Measurements from ENCODE around the gene PXT1.
"Not testable (repeated sequence)": the region's sequence is repeated elsewhere in the genome, so short reads cannot be mapped to it uniquely, and the experiment has no call there.

The PXT1 gene

DNA sequence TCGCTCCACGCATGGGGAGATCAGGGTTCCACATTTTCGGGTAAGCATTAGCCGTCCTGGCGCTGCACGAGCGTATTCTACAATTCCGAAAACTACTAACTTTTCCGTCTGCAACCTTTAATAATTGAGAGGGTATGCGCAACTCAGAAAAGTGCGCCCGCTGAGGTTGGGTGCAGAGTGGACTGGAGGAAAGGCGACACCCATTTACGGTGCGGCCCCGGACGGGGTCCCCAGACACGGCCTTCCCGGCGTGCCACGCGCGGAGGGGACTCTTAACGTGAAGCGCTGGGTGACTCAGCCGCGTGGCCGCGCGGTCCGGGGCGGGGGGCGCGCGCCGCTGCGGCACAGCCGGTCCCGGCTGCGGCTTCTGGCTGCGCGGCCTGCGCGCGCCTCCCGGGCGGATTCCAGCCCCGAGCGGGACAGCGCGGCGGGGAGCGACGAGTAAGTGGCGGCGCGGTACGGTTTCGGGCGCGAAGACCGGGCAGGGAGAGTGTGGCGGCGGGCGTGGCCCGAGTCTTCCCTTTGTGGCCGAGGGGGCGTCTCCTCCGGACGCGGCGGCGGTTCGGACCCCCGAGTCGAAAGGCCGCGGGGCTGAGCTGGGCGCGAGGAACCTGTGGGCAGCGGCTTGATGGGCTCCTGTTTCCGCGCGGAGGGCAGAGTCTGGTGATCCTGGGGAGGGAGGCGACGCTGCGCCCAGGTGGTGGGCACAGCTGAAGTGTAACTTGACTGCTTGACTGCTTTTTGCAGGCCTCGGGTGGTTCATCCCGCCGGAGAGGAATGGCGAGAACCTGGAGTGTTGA lies at the start of gene PXT1, which contains the start of gene KCTD20:
Gene PXT1, minus strand, starts transcription at position 184 of the 800 bp plus-strand sequence. CDS start 16,772 bp downstream, outside the sequence.
Gene KCTD20, plus strand, starts transcription at position 330 of the 800 bp plus-strand sequence. CDS start 27,098 bp downstream, outside the sequence.
- peak; percentile 76 for DNase-seq

GRCh38 chr6:36492092-36492491 lies 49.4 kb upstream of the PXT1 start:
- no peak for DNase-seq

DNA sequence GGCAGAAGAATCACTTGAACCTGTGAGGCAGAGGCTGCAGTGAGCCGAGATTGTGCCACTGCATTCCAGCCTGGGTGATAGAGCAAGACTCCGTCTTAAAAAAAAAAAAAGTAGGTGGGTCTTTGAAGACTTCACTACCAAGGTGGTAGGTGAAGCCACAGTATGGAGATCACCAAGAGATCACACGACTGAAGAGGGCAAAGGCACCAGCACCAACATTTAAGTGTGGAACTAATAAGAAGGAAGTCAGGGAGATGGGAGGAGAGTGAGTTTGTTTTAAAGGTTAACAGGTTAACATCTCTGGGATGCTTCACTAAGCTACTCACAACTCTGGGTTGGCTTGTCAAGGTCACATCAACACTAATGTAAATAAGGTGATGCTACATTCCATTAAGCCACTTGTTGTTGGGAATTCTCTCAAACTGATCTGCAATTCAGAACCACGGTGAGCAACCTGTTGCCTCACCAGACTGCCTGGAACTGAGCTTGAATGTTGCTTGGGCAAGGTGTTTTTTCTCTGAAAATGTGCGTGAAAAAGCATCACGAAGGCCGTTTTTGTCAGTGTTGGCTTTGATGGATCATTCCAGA lies 48.8 kb upstream of the PXT1 start:
- DNase-seq: no peak

- DNase-seq: no peak
These were observed 46.8 kb upstream of the PXT1 start for GRCh38 chr6:36489426-36489825.

- DNase-seq: no peak
These were observed 45.6 kb upstream of the PXT1 start for GRCh38 chr6:36488221-36488620.

- no peak for DNase-seq
These were observed 45.0 kb upstream of the PXT1 start for GRCh38 chr6:36487698-36488097.

DNA sequence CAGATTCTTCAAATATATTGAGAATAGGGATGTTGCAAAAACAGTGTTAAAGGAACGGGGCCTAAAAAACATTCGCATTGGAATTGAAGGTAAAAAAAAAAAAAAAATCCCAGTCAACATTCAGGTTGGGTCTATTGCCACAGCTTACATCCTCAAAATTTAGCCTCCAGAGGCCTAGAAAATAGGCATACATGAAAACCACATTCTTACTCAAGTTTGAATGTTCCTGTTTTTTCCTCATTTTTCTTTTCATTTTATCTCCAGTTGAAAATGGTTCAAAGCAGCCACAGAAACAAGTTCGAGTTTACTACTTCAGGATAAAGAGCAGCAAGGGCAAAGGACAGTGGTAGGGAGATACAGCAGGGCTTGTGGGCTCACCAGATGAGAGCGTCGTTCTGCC lies 42.1 kb upstream of the PXT1 start:
- DNase-seq: no peak

DNA sequence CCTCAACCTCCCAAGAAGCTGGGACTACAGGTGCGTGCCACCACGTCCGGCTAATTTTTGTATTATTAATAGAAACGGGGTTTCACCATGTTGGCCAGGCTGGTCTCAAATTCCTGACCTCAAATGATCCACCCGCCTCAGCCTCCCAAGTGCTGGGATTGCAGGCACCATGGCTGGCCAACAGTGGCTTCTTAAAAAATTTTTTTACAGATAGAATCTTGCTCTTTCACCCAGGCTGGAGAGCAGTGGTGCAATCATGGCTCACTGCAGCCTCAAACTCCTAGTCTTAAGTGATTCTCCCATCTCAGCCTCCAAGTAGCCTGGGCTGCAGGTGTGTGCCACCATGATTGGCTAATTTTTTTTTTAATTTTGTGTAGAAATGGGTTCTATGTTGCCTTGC lies 40.7 kb upstream of the PXT1 start:
- DNase-seq: not testable (repeated sequence)

DNA sequence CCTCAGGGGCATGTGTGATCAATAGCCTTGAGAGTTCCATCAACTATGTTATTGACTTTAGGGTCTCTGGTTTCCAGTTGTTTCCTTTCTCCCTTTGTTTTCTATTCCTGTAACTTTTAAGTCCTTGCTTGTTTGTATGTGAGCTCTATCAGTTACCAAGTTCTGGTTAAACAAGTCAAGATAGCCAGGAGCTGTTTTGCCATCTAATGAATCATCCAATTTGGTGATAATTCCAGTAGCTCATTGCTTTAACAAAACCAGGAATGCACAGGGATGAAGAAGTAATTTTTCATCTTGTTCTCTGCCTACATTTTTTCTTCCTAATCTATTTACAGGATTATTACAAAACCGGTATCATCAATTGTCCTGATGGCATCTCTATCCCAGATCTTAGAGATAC lies 36.6 kb upstream of the PXT1 start:
- DNase-seq: no peak

DNA sequence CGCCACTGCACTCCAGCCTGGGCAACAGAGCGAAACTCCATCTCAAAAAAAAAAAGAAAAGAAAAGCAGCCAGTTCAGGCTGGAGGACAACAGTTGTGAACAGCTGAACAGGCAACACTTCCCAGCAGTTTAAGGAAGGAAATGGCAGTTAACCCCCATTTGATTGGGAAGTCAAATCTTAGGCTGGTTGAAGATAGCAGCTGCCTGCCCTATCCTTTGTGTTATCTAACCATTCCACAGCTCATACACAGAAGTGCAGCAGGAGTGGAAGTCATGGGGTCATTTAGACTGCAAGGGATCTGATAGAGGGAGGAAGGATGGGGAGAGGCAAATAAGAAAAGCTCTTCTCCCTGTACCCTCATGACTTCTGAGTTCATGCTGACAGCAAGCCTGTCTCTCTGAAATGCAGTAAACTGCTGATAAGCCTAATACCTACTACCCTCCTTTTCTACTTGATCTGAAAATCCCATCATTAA lies 35.4 kb upstream of the PXT1 start:
- no peak for DNase-seq

DNA sequence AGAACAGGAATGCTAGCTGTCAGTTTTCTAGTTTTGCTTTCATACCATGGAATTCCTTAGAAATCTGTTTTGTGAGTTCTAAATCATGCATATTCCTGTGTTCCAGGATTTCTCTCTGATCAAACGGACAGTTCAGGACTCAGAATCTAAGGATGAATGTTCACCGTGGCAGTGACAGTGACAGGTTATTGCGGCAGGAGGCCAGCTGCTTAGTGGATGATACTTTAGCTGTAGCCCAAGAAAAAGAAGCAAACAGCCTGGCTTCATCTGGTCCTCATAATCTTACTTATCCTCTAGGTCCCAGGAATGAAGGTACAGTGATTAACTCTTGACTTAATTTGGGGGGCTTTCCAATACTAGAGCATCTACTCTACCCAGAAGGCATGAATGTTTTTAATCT lies 27.3 kb upstream of the PXT1 start:
- DNase-seq: no peak

DNA sequence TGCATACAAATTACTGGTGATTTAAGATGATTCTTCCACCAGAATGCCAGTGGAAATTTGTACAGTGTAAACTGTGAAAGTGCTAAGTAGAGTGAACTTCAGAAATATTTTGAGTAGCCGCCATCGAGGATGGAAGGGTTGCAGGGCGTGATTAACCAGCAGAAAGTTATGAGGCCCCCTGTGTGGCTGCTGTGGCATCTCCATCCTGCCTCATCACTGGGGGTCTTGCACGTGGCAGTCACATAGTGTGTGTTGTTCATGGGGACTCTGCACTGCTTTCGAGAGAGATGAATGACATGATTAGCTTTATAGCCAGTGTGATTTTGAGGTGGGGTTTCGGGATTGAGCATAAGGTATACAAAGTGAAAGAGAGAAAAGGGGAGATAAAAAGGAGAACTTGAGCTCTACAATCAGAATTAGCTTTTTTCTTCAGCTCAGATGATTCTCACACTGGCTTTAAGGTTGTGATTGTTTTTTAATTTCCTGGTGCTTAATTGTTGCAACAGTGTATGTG lies 26.6 kb upstream of the PXT1 start:
- DNase-seq: no peak

DNA sequence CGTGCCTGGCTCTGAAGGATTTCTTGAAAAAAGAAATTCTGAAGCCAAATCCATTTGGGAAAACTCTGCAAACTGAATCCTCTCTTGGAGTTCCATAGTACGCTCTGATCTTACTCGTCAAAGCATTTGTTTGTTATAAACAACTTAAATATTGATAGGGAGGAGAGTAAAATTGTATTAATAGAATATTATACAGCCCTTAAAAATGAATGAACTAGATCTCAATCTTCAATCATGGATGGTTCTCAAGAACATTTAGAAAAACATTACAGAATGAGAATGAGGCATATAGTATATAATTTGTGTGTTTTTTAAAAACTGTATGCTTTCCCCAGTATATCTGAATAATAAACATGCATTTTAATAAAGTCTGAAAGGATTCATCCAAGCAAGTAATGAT lies 25.0 kb upstream of the PXT1 start:
- DNase-seq: no peak

DNA sequence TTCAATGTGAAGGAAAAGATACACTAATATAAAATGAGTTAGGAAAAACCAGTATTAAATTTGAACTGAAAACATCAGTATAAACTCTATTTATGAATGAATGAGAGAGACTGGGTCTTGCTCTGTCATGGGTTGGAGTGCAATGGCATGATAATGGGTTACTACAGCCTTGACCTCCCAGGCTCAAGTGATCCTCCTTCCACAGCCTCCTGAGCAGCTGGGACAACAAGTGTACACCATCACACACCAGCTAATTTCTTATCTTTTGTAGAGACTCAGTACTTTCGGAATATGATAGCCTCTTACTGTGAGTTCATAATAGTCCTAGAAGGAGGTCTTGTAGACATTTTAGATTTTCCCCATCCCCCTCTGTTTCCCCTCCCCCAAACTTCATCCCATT lies 21.6 kb upstream of the PXT1 start:
- DNase-seq: no peak

DNA sequence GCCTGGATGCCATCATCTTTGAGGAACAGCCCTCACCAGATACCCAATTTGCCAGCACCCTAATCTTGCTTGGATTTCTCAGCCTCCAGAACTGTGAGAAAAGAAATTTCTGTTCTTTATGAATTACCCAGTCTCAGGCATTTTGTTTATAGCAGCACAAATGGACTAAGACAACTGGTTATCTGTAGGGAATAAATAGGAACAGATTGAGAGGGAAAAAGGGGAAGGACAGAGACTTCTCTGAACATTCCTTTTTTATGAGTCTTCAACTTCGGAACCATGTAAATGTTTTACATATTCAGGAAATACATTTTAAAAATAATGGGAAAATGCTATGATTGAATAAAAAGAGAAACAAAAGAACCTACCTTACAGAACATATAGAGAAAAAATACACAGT lies 21.0 kb upstream of the PXT1 start:
- no peak for DNase-seq

DNA sequence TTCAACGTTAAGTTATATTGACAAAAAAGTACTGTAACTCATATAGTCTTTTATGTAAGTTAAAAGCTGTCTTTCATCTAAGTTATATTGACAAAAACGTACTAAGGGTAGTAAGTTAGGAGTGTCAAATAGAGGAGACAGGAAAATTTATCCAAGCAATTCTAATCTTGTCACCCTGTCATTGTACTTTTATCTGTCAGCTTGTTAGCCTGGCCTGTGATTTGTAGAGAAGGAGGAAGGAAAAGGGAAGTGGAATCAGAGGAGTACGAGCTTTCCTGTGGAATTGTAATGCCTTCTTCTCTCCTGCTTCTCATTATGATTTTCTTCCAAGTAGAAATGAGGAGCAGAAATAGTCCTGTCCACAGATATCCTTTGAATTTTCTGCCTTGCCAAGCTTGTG lies 19.0 kb upstream of the PXT1 start:
- no peak for DNase-seq

DNA sequence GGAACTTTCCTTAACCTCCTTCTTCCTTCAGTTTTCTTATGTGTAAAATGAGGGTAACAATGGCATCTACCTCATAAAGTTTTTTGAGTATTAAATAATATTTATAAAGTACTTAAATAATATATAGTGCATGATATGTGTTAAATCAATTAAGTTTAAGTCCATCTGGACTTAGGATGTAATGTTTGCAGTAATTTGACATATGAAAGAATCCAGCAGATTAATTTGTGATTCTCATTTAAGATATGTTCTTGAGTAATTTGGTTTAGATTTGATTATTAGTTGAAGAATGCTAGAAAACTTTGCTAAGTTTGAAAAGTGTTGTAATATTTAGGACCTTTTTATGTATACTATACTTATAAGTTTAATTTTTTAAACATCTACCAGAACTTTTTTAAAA lies 18.3 kb upstream of the PXT1 start:
- DNase-seq: no peak

GRCh38 chr6:36459501-36459900 lies 16.8 kb upstream of the PXT1 start:
- no peak for DNase-seq

DNA sequence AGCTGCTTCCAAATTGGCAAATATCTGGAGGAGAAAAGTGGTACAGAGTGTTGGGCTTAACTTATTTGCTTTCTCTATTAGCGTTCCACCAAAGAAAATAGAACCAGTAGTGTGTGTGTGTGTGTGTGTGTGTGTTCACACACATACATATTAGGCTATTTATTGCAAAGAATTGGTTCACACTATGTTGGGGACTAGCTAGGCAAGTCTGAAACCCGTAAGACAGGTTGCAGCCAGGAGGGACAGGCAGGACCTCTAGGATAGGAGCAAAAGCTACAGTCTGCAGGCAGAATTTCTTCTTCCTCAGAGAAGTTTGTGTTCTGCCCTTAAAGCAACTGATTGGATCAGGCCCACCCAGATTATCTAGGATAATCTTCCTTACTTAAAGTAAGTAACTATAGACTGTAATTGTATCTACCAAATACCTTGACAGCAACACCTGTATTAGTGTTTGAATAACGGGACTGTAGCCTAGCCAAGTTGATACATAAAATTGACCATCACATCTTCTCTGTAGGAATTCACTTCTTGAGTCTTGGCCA lies 12.9 kb upstream of the PXT1 start:
- no peak for DNase-seq

- DNase-seq: not testable (repeated sequence)
These were observed 10.2 kb upstream of the PXT1 start for GRCh38 chr6:36452897-36453296.

GRCh38 chr6:36449173-36449572 lies 6.5 kb upstream of the PXT1 start:
- not testable (repeated sequence) for DNase-seq

GRCh38 chr6:36445621-36446020 lies 3.0 kb upstream of the PXT1 start:
- DNase-seq: no peak

- no peak for DNase-seq
These were observed 1.8 kb upstream of the PXT1 start for GRCh38 chr6:36444470-36444869.
